ENCODE data around the gene ZNF784.

ZNF784 gene, protein sequence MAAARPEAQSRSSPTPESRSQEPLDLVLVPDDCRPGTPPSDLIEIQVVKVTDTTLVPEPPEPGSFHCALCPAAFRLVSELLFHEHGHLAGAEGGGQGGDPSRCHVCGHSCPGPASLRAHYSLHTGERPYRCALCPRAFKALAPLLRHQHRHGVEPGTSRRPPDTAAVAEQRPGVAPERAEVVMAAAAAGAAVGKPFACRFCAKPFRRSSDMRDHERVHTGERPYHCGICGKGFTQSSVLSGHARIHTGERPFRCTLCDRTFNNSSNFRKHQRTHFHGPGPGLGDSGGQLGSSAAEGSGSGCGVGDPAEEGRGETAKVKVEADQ

GRCh38 chr19:55624109-55625003, at the start of gene ZNF784:
TSS of gene ZNF784 (minus strand) at chr19:55624566. CDS start at chr19:55624561, 5 bp downstream.
- DNase-seq = peak; percentile 79

GRCh38 chr19:55673889-55674288, 49.5 kb upstream of the ZNF784 start:
- DNase-seq = no peak

- no peak for DNase-seq
Observed at GRCh38 chr19:55673465-55673864, 49.1 kb upstream of the ZNF784 start.

GRCh38 chr19:55672418-55672817, 48.1 kb upstream of the ZNF784 start:
- DNase-seq = no peak

GRCh38 chr19:55671054-55671378, 46.6 kb upstream of the ZNF784 start:
- DNase-seq = no peak

DNA sequence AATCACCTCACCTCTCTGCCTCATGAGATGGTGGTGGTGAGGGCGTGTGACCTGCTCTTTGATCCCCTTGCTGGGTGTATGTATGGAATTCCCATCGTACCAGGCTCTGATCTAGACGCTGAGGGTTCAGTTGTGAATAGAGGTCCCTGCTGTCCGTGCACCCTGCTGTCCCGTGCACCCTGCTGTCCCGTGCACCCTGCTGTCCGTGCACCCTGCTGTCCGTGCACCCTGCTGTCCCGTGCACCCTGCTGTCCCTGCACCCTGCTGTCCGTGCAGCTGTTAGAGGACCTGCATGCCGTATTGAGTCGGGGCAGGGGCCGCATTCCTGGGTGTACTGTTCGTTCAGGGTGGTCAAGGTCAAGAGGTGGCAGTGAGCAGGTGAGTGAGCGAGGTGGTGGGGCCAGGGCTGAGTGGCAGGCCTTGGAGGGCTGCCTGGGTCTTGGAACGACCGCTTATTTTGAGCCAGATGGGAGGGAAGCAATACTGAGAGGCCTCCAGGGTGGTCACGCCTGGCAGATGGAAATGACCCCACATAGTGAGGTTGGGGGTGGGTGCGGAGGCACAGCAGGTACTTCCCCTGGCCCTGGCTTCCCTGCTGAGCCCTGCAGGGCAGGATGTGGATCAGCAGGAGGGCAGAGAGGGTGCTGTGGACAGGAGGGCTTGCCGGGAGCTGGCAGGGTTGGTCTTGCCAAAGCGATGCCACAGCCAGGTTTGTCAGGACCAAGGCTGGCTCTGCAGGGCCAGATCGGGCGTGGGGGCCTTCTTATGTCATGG, 46.1 kb upstream of the ZNF784 start:
- DNase-seq = no peak

DNA sequence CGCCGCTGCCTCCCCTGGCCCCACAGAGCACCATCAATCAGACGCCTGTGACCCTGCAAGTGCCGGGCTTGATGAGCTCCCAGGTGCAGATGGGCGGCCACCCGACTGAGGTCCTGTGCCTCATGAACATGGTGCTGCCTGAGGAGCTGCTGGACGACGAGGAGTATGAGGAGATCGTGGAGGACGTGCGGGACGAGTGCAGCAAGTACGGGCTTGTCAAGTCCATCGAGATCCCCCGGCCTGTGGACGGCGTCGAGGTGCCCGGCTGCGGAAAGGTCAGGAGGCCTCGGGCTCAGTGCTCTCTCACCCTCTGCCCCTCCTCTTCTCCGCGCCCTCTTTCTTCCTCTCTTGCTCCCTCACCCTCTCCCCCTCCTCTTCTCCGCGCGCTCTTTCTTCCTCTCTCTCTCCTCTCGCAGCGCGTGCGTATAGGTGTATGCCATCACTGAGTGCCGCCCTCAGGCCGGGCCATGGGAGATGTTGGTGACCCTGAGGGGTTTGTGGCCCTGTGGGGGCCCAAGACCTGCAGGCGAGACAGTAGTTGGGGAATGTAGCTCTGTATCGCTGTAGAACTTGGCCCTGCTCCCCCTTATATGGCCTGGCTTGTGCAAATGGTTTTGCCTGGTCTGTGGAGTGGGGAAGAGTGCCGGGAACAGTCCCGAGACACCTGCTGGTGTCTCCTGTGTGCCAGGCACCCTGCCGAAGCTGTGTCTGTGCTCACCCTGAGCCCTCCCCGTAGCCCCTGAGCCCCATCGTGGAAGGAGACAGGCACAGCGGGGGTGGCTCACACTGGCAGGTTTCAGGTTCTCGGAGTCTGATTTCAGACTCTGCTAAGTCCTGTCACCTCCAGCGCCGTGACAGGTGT, 45.3 kb upstream of the ZNF784 start:
- no peak for DNase-seq

DNA sequence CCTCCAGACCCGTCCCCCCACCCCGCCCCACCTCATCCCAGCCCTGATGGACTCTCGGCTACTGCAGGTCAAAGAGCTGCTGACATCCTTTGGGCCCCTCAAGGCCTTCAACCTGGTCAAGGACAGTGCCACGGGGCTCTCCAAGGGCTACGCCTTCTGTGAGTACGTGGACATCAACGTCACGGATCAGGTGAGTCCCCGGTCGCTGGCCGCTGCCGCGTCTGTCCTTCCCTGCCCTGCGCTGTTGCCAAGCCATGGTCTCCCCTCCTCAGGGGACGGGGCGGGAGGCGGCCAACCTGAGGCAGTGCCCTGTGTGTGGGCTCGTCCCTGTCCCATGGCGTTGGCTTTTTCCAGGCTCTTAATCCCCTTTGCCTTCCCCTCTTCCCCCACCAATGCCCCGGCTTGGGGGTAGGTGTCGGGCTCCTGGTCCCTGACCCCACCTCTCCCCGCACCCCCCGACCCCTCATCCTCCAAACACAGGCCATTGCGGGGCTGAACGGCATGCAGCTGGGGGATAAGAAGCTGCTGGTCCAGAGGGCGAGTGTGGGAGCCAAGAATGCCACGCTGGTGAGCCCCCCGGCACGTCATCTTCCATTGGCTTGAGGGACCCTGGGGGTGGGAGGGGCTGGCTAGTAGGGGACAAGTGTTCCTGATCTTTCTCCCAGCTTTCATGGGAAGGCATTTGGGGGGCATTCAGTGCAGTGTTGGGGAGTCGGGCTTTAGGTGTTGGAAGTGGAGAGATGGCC, 44.4 kb upstream of the ZNF784 start:
- DNase-seq = no peak

DNA sequence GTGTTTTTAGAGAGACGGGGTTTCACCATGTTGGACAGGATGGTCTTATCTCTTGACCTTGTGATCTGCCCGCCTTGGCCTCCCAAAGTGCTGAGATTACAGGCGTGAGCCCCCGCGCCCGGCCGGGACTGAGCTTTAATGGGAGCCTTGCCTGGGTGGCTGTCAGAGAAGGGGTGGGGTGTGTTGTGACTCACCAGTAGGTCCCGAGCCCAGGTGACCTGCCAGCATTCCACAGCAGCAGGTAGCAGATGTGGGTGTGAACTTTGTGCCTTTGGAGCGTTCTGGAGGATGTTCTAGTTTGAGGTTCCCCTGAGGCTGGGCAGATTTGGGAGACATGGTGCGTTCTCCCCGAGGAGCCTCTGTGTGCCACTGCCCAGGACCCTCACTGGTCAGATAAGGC, 43.6 kb upstream of the ZNF784 start:
- DNase-seq = no peak

DNA sequence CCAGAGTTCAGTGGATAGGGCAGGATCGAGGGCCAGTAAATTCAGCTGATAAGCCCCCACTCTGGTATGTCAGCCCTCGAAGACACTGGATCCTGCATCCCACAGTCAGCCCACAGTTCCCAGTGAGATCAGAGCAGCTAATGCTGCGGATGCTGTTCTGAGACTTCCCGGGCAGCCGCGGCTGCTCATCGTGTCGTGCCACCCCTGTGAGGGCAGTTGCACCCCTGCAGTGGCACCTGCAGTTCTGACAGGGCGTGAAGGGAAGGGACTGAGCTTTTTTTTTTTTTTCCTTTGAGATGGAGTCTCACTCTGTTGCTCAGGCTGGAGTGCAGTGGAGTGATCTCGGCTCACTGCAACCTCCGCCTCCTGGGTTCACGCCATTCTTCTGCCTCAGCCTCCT, 43.1 kb upstream of the ZNF784 start:
- no peak for DNase-seq

DNA sequence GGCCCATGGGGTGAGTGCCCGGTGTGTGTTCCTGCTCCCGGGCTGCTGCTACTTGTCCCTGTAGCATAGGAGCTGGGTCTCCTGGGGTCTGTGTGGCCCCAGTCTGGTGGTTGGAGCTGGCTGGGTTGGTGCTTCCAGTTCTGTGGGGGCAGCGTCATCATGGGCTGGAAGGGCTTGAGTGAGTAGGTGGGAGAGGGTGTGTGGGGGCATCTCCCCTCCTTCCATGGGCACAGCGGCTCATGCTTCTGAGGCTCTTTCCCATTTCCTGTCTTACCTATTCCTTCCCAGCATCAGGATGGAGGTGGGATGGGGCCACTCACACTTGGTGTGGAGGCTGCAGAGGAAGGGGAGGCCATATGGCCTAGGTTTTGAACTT, 42.6 kb upstream of the ZNF784 start:
- no peak for DNase-seq

DNA sequence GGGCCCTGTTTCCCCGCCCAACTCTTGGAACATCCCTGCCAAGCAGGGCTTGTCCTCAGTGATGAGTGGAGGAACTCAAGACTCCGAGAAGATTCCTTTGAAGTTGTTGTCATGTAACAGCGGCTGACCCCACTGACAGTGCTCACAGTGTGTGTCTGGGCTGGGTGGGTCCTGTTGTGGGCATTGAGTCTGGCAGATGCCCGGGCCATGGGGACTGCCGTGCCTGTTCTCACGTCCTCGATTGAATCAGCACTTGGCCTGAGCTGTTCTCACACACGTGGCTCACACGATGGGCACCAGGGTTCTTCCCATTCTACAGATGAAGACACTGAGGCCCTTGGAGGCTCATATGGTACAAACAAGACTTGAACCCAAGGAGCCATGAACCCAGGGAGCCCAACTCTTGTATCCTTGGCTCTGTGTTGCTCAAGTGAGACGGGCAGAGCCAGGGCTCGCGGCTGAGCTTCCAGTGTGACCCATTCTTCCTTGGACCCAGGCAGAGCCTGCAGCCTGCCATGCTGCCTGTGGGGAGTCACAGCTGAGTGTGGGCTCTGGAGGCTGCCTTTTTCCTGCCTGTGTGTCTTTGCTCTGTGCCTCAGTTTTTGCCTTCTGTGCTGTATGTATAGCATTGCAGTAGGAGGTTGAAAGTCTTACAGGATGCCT, 42.1 kb upstream of the ZNF784 start:
- no peak for DNase-seq

GRCh38 chr19:55663846-55664536, 39.6 kb upstream of the ZNF784 start:
- DNase-seq = no peak

GRCh38 chr19:55661826-55662225, 37.5 kb upstream of the ZNF784 start:
- no peak for DNase-seq

GRCh38 chr19:55660991-55661390, 36.6 kb upstream of the ZNF784 start:
- no peak for DNase-seq

DNA sequence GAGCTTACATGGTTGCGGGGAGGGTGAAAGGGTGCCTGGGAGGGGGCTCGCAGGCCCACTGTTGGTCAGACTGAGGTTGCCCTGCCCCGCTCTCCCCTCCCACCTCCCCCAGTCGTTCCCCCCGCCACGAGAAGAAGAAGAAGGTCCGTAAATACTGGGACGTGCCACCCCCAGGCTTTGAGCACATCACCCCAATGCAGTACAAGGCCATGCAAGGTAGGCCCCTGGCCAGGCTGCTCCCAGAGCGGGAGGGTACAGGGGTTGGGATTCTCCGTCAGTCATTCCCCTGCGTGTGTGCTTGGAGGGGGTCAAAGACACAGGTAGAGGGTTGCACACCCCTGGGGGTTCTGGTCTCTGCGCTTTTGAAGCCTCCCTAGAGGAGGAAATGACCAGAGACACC, 36.0 kb upstream of the ZNF784 start:
- no peak for DNase-seq

DNA sequence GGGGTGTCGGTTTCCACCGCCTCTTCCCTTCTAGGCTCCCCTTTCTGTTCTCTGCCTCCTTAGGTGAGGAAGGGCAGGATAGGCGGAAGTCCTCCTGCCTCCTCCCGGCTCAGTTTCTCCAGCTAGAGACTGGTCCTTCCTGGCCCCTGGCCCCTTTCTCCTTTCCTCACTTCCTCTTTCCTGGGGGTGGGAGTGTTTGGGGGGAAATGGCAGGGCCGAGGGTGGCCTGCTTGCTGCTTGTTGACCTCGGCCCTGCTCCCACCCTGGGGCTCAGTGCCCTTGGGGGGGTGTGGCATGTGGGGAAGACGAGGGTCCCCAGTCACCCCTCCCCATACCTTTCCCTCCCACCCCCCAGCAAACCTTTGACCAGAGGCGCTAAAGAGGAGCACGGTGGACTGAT, 35.5 kb upstream of the ZNF784 start:
- no peak for DNase-seq

DNA sequence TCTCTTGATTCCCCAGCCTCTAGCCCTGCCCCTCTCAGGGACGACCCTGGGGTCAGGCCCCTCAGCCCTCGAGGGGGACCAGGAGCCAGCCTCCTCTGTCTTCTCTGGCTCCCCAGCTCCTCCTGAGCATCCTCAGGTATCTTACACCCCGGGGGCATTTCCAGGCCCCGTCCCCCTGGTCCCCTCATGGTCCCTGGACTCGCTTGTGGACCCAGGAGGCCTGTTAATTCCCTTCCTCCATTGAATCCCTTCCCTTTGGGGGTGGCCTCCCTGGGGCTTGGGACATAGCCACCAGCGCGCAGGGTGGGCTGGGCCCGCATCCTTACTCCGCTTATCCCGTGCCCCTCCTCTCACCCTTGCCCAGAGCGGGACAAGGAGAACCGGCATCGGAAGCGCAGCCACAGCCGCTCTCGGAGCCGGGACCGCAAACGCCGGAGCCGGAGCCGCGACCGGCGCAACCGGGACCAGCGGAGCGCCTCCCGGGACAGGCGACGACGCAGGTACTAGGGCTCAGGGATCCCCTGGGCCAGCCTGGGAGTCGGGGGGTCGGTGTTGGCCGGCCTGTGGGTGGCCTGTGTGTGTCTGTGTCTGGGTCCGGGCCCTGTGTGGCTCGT, 34.6 kb upstream of the ZNF784 start:
- DNase-seq = no peak

DNA sequence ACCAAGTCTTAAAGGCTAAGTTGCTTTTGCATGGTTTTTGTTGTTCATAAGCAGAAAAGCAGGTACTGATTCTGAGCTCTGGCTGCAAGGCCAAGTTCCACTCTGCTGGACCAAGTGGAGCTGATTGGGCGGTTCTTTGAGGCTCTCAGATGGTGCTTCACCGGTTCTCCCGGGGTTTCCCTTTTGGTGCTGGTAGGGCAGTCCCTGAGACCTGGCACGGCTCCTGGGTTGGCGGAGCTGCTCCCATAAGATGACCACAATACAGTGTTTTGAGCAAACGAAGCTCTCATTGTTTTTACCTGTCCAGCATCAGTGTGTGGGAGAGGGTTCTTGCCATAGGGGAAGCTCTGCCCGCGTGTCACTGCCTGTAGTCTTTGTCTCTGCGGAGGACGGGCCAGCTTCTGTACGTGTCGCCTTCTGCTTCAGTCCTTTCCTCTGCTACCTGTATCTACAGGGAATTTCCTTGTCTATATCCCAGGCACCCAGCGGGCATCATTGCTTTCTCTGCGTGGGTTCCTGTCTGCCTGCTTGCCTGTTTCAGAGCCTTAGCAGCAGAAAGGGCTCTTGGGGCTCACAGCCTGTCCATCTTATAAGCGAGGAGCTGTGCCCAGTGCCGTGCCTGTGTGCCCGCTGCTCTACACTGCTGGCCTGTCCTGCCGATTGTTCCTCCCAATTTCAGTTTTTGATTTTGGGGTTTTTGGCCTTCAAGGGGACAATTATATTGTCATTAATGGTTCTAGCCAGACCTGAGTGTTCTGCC, 32.8 kb upstream of the ZNF784 start:
- DNase-seq = no peak

All from NCI-H1048 (cell line).